ENCODE measurements around the gene SPNS2. TPM values are rescaled to one million over a fixed set of nuclear protein-coding genes. Genes with fewer than 3 reads are reported as not detected.

Gene SPNS2
- total RNA-seq, 1 experiment from 2014 or later, result 1.9 TPM

GRCh38 chr17:4544135-4544950, 45.7 kb downstream of the SPNS2 start:
- DNase-seq (ENCODE audit: low read depth, low spot score) (no peak), ATAC-seq (no peak)
- Histone ChIP-seq H3K4me3 (ENCODE audit: low read depth in 2 of 2, low read length in 2 of 2) (no peak overlapping the region), H3K27me3 (ENCODE audit: control insufficient read depth, insufficient read depth, low read length) (no peaks in the 10 kb centered on the region), H3K27ac (ENCODE audit: low read length) (no peak overlapping the region), H3K9me3 (ENCODE audit: control insufficient read depth, insufficient read depth, low read depth, low read length) (no peaks in the 10 kb centered on the region), H3K36me3 (ENCODE audit: control insufficient read depth, insufficient read depth, low read length) (peaks cover 3% of the 10 kb centered on the region; the same call in 1 of the 2 replicates), H3K4me1 (ENCODE audit: control insufficient read depth, insufficient read depth, low read length) (no peaks in the 10 kb centered on the region)
- TF ChIP-seq POLR2AphosphoS5 (IDR thresholded peaks at IDR 0.05; ENCODE audit: low read depth, low read length) (no peak), CTCF (IDR thresholded peaks at IDR 0.05) (no peak), TCF7L2 (IDR thresholded peaks at IDR 0.05; ENCODE audit: low read depth, low read length) (no peak), SIN3A (IDR thresholded peaks at IDR 0.05; ENCODE audit: borderline replicate concordance, insufficient read depth, low read depth, low read length) (no peak), REST (IDR thresholded peaks at IDR 0.05; ENCODE audit: insufficient read depth in 1 of 2, low read depth in 2 of 2, low read length in 1 of 2) (no peak)
- no TSS peak for BruUV-seq (replicated peaks)
- CTCF ChIA-PET, result no interaction called here
- in situ Hi-C loops (cut with HindIII; ENCODE audit: low pct_unique_long_range_greater_than_20kb, low sequenced_read_pairs), result no loop called here
- POLR2A ChIA-PET, result no interaction called here
- intact Hi-C loops (cut with micrococcal nuclease; ENCODE audit: unreplicated experiment), result no loop called here

GRCh38 chr17:4544951-4545216, 46.2 kb downstream of the SPNS2 start:
- Histone ChIP-seq H3K4me3 (ENCODE audit: low read depth in 2 of 2, low read length in 2 of 2) (no peak overlapping the region), H3K27ac (ENCODE audit: low read length) (no peak overlapping the region), H3K9me3 (ENCODE audit: control insufficient read depth, insufficient read depth, low read depth, low read length) (no peaks in the 10 kb centered on the region), H3K27me3 (ENCODE audit: control insufficient read depth, insufficient read depth, low read length) (no peaks in the 10 kb centered on the region), H3K4me1 (ENCODE audit: control insufficient read depth, insufficient read depth, low read length) (no peaks in the 10 kb centered on the region), H3K36me3 (ENCODE audit: control insufficient read depth, insufficient read depth, low read length) (peaks cover under 1% of the 10 kb centered on the region; the same call in 1 of the 2 replicates)
- POLR2A ChIA-PET, result no interaction called here
- no peak for DNase-seq (ENCODE audit: low read depth, low spot score)
- intact Hi-C loops (cut with micrococcal nuclease; ENCODE audit: unreplicated experiment) (no loop called here), in situ Hi-C loops (cut with HindIII; ENCODE audit: low pct_unique_long_range_greater_than_20kb, low sequenced_read_pairs) (no loop called here)
- TF ChIP-seq POLR2AphosphoS5 (IDR thresholded peaks at IDR 0.05; ENCODE audit: low read depth, low read length), result no peak
- no peak for TF ChIP-seq CTCF (IDR thresholded peaks at IDR 0.05)
- TF ChIP-seq REST (IDR thresholded peaks at IDR 0.05; ENCODE audit: insufficient read depth in 1 of 2, low read depth in 2 of 2, low read length in 1 of 2), result no peak
- no peak for TF ChIP-seq SIN3A (IDR thresholded peaks at IDR 0.05; ENCODE audit: borderline replicate concordance, insufficient read depth, low read depth, low read length)
- TF ChIP-seq TCF7L2 (IDR thresholded peaks at IDR 0.05; ENCODE audit: low read depth, low read length), result no peak
- BruUV-seq (replicated peaks), result no TSS peak
- CTCF ChIA-PET, result no interaction called here
- no peak for ATAC-seq

Data from Panc1 (cell line).